ENCODE results near the gene SETD4.
"Not testable (repeated sequence)": the region's sequence is repeated elsewhere in the genome, so short reads cannot be mapped to it uniquely, and the experiment has no call there.

Gene SETD4

GRCh38 chr21:36077758-36078157 lies 17.4 kb upstream of the SETD4 start:
- no peak for DNase-seq

DNA sequence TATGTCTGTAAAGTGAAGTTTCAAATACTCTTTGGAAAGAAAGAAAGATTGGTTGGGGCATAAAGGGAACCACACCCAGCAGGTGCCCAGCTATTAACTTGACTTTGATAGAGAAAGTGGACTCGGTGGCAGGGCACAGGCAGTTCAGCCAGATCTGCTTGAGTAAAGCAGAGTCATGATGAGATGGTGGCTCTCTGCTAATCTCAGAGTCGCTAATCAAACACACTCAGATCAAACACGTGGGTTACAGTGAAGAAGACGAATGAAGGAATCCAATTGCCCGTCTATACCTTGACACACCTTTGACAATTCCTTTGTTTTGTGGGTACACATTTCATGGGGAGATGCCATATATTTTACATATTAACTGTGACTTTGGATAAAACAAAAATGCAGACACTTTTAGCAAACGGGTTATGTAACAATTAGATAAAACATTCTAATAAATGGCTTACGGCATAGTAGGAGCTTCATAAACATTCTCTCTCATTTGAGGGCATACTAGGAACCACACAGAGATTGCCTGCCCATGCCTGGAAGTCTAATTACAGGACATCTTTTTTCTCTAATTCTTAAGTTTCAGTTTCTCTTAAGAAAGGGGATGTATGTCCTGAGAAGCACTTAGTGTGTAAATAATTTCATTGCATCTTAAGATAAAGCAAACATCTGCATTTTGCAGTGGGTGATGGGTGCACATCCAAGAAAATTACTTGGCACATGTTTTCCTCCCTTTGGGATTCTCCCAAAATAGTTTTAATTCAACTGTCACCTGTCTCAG lies 16.7 kb upstream of the SETD4 start:
- DNase-seq = no peak

- DNase-seq = no peak
These were observed 15.6 kb upstream of the SETD4 start for GRCh38 chr21:36075953-36076352.

- no peak for DNase-seq
These were observed 14.8 kb upstream of the SETD4 start for GRCh38 chr21:36075171-36075570.

GRCh38 chr21:36073911-36074310 lies 13.6 kb upstream of the SETD4 start:
- DNase-seq = not testable (repeated sequence)

GRCh38 chr21:36073181-36073580 lies 12.9 kb upstream of the SETD4 start:
- no peak for DNase-seq

DNA sequence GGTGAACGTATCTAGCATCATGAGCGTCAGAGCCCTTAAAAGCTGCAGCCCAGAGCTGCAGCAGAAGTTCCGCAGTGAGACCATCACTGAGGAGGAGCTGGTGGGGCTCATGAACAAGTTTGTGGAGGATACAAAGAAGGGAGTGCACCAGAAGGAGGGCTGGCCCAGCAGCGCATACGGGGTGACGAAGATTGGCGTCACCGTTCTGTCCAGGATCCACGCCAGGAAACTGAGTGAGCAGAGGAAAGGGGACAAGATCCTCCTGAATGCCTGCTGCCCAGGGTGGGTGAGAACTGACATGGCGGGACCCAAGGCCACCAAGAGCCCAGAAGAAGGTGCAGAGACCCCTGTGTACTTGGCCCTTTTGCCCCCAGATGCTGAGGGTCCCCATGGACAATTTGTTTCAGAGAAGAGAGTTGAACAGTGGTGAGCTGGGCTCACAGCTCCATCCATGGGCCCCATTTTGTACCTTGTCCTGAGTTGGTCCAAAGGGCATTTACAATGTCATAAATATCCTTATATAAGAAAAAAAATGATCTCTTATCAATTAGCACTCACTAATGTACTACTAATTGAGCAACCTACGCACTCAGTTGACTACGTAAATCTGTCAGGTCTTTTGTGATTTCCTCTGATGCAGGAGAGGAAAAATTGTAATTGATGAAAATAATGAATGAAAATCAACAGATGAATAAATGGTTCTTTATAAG lies 12.3 kb upstream of the SETD4 start:
- no peak for DNase-seq

DNA sequence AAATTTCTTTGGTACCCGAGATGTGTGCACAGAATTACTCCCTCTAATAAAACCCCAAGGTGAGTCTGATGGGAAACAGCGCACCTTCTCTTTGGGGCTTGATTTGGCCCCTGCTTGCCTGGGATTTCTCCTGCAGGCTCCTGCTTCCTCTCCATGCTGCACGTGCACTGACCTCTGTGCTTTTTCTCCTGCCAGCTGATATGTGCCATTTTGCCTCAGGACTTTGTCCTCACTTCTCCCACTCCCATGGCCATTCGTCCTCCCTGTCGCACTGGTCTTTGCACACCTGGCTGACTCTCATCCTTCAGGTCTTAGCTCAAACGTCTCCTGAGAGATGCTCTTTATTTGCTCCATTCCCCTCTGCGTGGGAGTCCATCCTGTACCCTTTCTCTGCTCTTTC lies 10.7 kb upstream of the SETD4 start:
- no peak for DNase-seq

- DNase-seq = peak; percentile 73 to 80 (median 80)
These were observed 9.6 kb upstream of the SETD4 start, which contains the start of gene CBR1 for GRCh38 chr21:36069713-36070583. Gene CBR1, plus strand, starts transcription at chr21:36070024. Its CDS starts 92 bp downstream, at chr21:36070116.

DNA sequence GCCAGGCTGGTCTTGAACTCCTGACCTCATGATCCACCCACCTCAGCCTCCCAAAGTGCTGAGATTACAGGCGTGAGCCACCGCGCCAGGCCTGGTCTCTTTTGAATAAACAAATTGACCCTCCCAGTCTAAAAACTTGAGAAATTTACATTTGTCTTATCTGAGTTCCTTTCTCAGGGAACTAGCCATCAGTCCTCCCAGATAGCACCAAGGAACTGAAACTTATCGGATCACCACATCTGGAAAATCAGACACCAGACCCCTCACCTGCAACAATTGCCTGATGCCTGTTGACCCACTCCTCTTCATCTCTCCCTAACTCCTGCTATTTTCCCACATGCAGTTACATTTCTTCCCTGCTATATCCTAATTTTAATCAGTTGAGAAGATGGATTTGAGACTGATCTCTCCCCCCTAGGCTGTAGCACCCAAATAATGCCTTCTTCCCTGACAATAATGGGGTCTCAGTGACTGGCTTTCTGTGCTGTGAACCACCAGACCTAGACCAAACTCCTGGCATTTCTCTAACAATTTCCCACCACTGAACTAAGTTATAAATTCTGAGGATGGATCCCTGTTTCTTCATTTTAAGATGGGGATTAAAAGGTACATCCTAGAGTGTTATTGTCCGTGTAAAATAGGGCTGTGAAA lies 8.5 kb upstream of the SETD4 start:
- DNase-seq = no peak

DNA sequence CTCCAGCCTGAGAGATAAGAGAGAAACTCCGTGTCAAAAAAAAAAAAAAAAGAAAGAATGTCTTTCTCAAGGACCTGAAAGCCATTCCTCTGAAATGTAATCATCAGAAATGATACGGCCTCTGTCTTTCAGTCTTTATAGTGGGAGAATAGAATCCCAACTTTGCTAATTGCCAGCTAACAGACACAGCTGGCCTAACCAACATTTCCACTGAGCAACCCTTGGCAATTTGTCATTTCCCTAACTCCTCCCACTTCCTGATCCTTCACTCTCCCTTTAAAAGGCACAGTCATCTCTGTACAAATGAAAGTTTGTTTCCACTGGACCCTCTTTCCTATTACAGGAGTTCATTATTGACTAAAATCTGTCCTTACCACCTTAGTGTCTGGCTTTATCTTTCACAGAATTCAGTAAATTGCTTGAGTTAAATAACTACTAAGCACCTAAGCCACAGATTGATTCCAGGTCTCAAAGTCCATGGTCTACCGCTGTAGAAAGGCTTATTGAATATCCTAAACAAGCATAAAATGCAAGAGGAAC lies 5.2 kb upstream of the SETD4 start:
- DNase-seq = no peak

- DNase-seq = no peak
These were observed 3.7 kb upstream of the SETD4 start for GRCh38 chr21:36064085-36064460.

GRCh38 chr21:36063375-36064084 lies 3.2 kb upstream of the SETD4 start:
- no peak for DNase-seq

- DNase-seq = no peak
These were observed 1.1 kb upstream of the SETD4 start for GRCh38 chr21:36061445-36061844.

DNA sequence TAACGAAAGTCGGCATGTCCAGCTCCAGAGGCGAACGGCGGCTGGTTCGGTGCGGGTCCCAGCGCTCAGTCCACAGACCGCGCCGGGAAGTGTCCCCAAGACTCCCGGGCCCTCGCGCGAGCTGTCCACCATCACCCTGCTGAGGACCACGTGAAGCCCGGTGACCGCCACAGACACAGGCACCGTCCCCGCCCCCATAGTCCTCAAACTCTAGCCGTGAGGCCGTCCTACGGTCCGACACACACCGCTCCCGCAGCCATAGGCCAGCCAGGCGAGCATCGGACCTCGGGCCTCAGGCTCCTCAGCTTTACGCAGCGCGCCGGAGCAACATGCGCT lies 535 bp downstream of the SETD4 start:
- peak in 2 of 4 experiments; percentile 35 to 44 for DNase-seq

- DNase-seq = no peak
These were observed 4.8 kb downstream of the SETD4 start for GRCh38 chr21:36055551-36055950.

DNA sequence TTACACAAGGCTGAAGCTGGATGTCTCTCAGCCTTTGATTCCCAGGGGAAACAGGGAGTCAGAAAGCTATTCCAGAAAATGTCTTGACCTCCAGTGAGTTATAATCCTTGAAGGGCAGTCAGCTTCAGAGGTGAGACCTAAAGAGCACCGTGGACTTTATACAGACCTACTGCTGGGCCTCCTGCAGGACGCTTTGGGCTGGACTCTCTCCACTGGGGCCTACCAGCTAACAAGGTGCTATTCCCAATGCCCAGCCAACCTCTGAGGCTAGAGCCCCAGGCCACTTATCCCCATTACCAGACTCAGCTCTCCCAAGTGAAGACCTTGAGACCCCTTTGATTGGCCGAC lies 6.6 kb downstream of the SETD4 start:
- no peak for DNase-seq

- DNase-seq = no peak
These were observed 7.2 kb downstream of the SETD4 start for GRCh38 chr21:36052860-36053714.

DNA sequence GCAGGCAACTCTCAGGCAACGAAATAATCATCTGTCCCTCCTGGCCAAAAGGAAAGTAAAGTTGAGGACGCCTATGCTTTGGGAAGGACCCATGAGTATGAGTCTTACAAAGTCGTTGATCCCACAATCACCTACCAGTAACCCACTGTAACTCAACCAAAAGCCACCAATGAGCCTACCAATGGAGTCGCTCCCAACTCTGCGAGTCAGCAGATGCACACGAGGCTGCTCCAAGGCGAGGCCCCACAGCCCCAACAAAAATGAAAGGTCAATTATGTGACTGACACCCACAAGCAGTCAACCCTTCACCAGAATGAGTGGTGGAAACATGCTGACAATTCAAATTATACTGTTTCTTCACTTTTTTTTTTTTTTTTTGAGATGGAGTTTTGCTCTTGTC lies 12.0 kb downstream of the SETD4 start:
- no peak for DNase-seq

DNA sequence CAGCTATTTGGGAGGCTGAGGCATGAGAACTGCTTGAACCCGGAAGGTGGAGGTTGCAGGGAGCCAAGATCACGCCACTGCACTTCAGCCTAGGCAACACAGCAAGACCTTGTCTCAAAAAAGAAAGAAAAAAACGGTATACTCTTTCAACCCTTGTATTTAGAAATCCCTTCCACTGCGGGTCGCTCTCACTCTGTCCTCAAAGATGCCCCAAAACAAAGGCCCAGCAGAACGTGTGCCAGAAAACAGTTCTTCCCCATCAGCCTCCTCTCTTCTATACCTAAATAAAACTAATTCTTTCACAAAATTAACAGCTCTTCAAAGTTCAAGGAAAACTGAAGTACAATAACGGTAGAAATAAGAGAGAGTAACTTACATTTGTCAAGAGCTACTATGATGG lies 13.2 kb downstream of the SETD4 start:
- no peak for DNase-seq

GRCh38 chr21:36045993-36046392 lies 14.3 kb downstream of the SETD4 start:
- no peak for DNase-seq
